Embryonic facial prominence (tissue), 1 donor: ENCODE measurements around the gene GRAMD2A.
A peak's percentile ranks its signal among the peaks of the same experiment; 100 is the strongest.

Experiments used
- DNase-seq: peaks from one replicate; pipeline ENCODE4 v3.0.0-alpha.2; 2016; ENCODE audit errors: extremely low spot score

Gene GRAMD2A

DNA sequence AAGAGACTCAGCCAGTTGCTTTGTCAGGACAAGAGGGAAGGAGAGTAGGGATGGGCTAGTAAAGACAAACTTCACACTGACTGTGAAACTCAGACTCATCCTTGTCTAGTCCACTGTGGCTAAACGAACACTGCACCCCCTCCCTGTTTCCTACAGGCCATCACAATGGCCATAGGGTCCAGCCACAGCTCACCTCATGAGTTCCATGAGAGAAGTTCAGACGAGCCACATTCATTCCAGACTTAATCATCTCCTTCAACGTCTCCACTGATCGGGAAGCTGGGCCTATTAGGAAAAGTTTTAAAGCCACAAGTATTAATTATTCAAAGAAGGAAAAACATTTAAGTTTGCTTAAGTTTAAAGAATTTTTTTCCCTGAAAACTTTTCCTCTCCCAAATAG, 19.6 kb upstream of the GRAMD2A start:
- DNase-seq, result no peak

- DNase-seq, result no peak
Observed at GRCh38 chr15:72216079-72216478, 18.5 kb upstream of the GRAMD2A start.

DNA sequence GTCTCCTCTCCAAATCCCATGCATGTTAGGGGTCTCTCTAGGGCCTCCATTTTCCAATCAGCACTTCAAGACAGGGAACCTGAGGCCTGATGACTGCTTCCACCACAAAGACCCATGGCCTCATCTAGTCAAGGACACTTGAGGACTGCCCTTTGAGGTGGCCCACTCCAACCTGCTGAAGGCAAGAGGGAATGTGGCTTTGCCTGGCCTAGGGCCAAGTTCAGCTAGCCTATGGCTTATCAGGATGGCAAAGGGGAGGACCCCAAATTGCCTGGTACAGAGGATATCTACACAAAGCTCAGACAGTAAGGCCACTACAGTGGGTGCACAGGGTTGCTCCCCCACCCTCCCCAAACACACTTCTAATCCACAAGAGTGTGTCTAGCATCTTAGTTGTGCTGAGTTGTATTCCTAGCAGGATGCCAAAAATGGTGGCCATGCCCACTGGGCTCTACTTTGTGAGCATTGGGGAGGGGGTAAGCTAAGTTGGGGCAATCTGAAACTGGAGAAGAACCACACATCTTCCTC, 10.0 kb upstream of the GRAMD2A start:
- DNase-seq, result no peak

DNA sequence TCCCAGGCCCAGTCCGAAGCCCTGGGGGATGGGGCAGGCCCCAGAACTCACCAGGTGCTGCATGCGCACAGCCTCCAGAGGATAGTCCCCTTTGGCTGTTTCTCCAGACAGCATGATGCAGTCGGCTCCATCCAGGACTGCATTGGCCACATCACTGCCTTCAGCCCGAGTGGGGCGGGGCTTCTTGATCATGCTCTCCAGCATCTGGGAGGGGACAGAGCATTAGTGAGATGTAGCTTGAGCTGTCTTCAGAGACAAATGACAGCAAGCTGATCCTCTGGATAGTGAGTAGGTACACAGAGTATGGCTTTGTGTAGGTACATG, 9.1 kb upstream of the GRAMD2A start:
- no peak for DNase-seq

DNA sequence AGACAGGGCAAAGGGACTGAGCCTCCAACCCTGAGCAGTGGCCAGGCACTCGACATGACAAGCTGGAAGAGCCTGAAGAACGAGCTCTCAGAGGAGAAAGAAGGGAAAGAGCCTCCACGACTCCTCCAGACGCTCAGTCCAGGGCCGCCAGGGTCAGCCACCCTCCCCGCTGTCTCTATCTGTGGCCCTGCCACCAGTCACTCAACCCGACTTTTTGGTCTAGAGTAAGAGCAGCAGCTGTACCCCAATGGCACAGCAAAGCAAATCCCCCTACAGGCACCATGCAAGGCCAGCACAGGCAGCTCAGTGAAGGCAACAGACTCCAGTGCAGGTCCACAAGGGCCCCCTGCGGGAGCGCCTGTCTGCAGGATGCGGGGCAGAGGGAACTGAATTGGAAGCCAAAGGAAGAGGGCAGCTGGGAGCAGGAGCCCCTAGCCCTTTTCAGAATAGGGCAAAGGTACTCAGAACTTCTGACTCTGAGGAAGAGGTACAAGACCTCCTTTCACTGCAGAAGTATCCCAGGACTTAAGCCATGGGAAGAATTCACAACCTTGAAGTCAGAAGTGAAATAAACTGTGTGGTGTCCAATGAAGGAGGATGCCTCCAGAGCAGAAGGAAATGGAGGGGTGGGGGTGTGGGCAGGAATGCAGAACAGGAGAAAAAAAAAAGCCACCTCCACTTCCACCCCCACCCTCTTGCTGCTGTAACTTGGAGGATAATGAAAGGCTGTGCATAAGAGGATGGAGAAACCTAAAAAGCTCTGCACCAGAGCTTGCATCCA, 8.5 kb upstream of the GRAMD2A start:
- DNase-seq, result no peak

- DNase-seq, result no peak
Observed at GRCh38 chr15:72205273-72205672, 7.7 kb upstream of the GRAMD2A start.

DNA sequence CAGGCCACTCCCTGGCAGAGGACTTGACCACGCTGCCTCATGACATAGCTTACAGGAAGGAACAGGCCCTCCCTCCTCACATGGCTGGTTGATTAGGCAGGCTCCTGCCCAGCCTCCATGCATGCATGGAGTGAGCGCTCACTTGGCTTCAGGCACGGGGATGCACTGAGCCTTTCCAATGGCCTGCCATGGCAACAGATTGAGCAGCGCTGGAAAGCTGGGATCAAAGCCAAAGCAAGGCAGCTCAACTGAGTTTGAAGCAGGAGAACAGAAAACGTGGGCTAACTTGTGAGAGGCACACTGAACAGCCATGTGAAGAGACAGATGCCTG, 5.9 kb upstream of the GRAMD2A start:
- no peak for DNase-seq

DNA sequence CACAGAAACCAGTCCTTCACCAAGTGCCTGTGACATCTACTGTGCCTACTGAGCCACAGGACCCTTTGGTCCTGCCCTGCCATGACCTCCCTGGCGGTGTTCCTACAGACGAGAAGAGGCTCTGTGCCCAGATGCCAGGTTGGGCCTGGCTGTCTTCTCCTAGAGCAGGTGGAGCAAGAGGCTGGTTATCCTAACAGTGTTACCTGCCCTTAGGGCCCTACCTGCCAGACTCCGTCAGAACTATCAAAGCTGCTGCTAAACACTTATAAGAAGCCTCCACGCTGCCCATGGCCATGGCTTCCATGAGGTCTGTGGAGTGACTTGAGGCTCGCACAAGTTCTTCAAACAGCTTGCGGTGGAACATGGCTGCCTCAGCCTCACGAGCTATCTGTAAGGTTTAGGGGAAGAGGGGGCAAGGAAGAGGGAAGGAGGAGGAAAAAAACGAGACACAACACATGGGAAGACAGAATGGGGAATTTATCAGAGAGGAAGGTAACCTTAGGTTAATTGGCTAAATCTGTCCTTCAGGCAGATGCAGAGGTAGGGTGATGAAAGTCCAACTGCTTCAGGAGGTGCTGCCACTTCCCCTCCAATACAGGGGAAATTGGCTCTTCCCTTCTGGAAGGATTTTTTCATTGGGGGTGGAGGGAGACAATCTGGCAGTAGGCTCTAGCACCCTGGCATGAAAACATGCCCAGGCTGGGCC, 5.4 kb upstream of the GRAMD2A start:
- no peak for DNase-seq

GRCh38 chr15:72202302-72202701, 4.7 kb upstream of the GRAMD2A start:
- no peak for DNase-seq

DNA sequence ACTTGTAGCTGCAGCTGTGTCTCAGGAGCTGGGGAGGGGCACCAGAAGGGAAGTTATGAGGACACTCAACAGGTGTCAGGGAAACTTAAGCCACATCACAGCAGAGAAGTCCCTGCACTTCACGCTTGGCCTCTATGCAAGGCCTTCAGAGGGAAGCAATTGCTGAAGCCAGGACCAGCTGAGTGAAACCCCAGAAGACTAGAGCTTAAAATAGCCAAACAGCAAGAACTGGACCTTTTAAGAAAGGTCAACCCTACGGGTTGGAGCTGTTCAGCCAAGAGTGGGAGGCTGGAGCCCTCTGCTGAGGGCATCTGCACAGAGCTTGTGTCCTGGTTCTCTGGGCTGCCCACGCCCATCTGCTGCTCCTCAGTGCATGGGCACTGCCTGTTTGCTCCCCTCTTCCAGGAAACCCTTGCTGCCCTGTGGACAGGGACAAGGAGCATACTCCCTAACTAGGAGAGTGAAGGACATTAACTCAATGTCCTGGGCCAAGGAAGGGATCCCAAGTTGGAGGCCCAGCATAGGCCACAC, 3.9 kb upstream of the GRAMD2A start:
- no peak for DNase-seq

GRCh38 chr15:72200395-72201237, 3.0 kb upstream of the GRAMD2A start:
- no peak for DNase-seq

GRCh38 chr15:72199721-72200212, 2.2 kb upstream of the GRAMD2A start:
- peak; percentile 56 for DNase-seq

GRCh38 chr15:72199205-72199515, 1.6 kb upstream of the GRAMD2A start:
- DNase-seq, result no peak

DNA sequence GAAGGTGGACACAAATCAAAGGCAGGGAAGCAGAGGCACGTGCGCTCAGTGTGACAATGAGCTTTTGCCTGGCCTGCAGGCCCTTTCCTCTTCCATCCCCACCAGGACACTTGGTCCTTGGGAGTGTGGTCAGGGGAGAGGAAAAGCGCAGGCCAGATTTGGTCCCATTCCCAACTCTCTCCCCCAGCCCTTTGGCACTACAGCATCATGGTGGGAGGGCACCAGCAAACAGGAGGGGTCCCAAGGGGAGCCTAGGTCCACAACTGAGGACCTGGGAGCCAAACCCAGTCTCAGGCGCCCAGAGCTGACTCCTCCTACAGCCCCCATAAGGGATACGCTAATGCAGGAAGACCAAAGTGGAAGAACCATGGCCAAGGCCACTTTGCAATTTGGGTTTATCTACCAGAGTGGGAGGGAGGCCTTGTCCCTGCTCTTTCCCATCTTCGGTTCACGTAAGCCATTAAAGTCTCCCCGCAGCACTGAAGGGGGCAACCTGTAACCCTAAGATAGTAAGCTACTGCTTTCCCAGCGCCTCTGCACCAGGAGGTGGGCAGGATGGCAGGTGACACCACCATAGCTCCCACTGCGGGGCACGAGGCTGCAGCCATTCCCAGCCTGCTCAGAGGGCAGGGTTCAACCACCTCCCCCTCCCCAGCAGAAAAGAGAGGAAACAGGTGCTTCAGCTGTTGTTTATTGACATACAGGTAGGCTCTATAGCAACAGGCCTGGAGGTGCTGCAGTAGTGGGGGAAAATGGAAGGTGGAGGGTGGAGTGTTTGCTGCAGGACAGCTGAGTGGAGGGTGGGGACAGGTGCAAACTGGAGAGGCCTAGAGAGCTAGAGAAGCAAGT, 993 bp upstream of the GRAMD2A start:
- no peak for DNase-seq

- no peak for DNase-seq
Observed at GRCh38 chr15:72197041-72197459, 537 bp downstream of the GRAMD2A start.

- no peak for DNase-seq
Observed at GRCh38 chr15:72196409-72197040, 1.1 kb downstream of the GRAMD2A start.

DNA sequence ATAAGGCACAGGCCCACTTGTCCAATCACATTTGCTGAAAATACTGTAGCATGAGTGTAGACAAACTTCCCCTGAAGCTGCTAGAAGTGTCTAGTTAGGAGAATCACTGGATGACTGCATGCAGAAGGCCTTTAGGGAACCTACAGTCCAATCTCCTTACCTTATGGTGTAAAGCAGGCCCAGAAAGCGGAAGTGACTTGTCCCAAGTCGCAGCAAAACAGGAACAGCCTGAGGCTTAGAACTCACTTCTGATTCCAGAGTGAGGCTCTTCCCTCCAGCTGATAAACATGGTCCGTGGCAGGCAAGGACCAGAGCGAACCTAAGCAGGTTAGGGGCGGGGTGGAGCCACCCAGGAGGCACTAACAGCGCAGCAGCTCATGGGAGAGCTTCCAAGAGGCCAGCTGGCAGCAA, 2.5 kb downstream of the GRAMD2A start:
- DNase-seq, result no peak

GRCh38 chr15:72193836-72194396, 3.7 kb downstream of the GRAMD2A start:
- DNase-seq, result no peak

DNA sequence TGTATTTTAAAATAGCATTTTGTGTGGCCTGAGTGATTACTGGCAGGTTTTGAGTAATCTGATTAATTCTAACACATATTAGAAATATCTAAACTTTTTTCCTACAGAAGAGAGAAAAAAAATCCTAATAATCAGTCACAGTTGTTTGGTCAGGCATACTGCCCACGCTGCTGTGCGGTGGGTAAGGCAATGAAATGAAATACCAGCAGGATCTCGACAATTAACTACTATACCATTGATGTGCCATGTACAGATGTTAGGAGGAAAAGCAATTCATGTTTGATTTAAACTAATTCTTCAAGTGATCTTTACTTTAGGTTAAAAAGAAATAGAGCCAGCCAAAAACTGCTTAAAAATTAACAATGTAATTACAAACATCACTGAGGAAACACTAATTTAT, 5.2 kb downstream of the GRAMD2A start:
- DNase-seq, result no peak

- no peak for DNase-seq
Observed at GRCh38 chr15:72189250-72189902, 8.2 kb downstream of the GRAMD2A start.
